Ishikawa (cell line): ENCODE data around the gene CSNK2B.

Experiments used
- CEBPB ChIP-seq: IDR thresholded peaks from 2 replicates; pipeline ENCODE4 v1.6.1; 2012
- CREB1 ChIP-seq: IDR thresholded peaks from 2 replicates; pipeline ENCODE4 v1.6.1; 2012; ENCODE audit warnings: low read depth
- EGR1 ChIP-seq: IDR thresholded peaks from 2 replicates; pipeline ENCODE4 v1.6.1; 2012
- EP300 ChIP-seq: IDR thresholded peaks from 2 replicates; pipeline ENCODE4 v1.6.1; 2012; ENCODE audit warnings: borderline replicate concordance
- FOXM1 ChIP-seq: IDR thresholded peaks from 2 replicates; pipeline ENCODE4 v1.6.1; 2012; ENCODE audit warnings: low read depth, borderline replicate concordance
- NFIC ChIP-seq: IDR thresholded peaks from 2 replicates; pipeline ENCODE4 v1.6.1; 2012
- RAD21 ChIP-seq: IDR thresholded peaks from 2 replicates; pipeline ENCODE4 v1.6.1; 2012; ENCODE audit warnings: low read depth
- TAF1 ChIP-seq: IDR thresholded peaks from 2 replicates; pipeline ENCODE4 v1.6.1; 2012; ENCODE audit warnings: low read depth, mild to moderate bottlenecking
- TCF12 ChIP-seq: IDR thresholded peaks from 2 replicates; pipeline ENCODE4 v1.6.1; 2012; ENCODE audit warnings: low read depth
- TEAD4 ChIP-seq: IDR thresholded peaks from 2 replicates; pipeline ENCODE4 v1.6.1; 2012
- YY1 ChIP-seq: IDR thresholded peaks from 2 replicates; pipeline ENCODE4 v1.6.1; 2012; ENCODE audit warnings: low read depth
- ZBTB7A ChIP-seq: IDR thresholded peaks from 2 replicates; pipeline ENCODE4 v1.6.1; 2012; ENCODE audit warnings: low read depth
- TF ChIP-seq, protein P1 (sequence below): IDR thresholded peaks from 2 replicates; pipeline ENCODE4 v1.6.1; 2012
- TF ChIP-seq, protein P2 (sequence below): IDR thresholded peaks from 2 replicates; pipeline ENCODE4 v1.6.1; 2012
- TF ChIP-seq, protein P3 (sequence below): IDR thresholded peaks from 2 replicates; pipeline ENCODE4 v1.6.1; 2012; ENCODE audit warnings: low read depth, mild to moderate bottlenecking

The CSNK2B gene

DNA sequence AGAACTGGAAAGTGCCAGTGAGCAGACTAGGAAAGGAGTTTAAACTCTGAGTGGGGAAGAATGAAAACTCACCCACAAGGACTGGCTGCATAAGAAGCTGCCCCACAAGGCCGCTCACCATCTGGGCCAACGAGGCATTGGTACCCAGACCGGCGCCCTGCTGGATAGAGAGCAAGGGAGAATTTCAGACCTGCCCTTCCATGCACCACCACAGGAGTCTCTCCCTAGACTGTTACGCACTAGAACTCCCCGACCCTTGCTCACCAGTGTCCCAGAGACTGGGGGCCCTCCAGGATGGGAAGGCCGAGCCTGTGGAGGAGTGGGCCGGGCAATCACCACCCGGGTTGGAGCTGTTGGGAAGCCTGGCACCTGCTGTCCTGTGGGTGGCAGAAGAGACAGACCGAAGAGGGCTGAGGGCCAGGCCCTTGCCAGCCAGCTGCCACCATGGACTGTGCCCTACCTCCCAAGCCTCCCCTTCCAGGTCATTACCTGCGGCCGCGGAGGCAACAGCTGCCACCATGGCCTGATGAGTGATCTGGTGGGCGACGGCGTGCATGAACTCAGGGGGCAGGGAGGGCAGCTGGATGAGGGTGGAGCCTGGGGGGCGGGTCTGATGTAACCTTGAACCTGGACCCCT lies 21.9 kb upstream of the CSNK2B start:
- no peak for TF ChIP-seq RAD21
- no peak for TF ChIP-seq EGR1
- TF ChIP-seq CEBPB = no peak
- TF ChIP-seq TEAD4 = no peak
- TF ChIP-seq, protein P1, sequence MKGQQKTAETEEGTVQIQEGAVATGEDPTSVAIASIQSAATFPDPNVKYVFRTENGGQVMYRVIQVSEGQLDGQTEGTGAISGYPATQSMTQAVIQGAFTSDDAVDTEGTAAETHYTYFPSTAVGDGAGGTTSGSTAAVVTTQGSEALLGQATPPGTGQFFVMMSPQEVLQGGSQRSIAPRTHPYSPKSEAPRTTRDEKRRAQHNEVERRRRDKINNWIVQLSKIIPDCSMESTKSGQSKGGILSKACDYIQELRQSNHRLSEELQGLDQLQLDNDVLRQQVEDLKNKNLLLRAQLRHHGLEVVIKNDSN = no peak
- TF ChIP-seq, protein P2, sequence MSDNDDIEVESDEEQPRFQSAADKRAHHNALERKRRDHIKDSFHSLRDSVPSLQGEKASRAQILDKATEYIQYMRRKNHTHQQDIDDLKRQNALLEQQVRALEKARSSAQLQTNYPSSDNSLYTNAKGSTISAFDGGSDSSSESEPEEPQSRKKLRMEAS = no peak
- TF ChIP-seq ZBTB7A = no peak
- TF ChIP-seq EP300 = no peak
- TF ChIP-seq FOXM1 = no peak
- TF ChIP-seq NFIC = no peak
- TF ChIP-seq, protein P3, sequence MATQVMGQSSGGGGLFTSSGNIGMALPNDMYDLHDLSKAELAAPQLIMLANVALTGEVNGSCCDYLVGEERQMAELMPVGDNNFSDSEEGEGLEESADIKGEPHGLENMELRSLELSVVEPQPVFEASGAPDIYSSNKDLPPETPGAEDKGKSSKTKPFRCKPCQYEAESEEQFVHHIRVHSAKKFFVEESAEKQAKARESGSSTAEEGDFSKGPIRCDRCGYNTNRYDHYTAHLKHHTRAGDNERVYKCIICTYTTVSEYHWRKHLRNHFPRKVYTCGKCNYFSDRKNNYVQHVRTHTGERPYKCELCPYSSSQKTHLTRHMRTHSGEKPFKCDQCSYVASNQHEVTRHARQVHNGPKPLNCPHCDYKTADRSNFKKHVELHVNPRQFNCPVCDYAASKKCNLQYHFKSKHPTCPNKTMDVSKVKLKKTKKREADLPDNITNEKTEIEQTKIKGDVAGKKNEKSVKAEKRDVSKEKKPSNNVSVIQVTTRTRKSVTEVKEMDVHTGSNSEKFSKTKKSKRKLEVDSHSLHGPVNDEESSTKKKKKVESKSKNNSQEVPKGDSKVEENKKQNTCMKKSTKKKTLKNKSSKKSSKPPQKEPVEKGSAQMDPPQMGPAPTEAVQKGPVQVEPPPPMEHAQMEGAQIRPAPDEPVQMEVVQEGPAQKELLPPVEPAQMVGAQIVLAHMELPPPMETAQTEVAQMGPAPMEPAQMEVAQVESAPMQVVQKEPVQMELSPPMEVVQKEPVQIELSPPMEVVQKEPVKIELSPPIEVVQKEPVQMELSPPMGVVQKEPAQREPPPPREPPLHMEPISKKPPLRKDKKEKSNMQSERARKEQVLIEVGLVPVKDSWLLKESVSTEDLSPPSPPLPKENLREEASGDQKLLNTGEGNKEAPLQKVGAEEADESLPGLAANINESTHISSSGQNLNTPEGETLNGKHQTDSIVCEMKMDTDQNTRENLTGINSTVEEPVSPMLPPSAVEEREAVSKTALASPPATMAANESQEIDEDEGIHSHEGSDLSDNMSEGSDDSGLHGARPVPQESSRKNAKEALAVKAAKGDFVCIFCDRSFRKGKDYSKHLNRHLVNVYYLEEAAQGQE = no peak
- no peak for TF ChIP-seq TAF1
- no peak for TF ChIP-seq YY1
- no peak for TF ChIP-seq TCF12
- no peak for TF ChIP-seq CREB1

DNA sequence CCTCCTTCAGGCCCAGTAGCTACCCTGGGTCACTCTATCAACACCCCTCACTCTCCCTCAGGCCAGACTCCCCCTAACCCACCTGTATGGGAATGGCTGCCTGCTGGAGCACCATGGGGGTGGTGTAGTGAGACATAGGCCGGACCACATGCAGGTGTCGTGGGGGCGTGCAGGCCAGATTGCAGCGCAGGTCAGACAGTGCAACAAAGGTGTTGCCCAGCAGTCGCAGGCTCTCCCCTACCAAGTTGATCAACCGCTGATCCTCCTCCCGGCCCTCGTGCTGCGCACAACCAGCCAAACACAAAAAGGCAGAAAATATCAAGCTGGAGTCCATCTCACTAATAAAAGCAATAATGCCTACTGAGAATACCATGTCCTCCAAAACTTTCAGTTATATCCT lies 20.6 kb upstream of the CSNK2B start:
- TF ChIP-seq RAD21 (no peak), EGR1 (no peak), NFIC (no peak), CREB1 (no peak), YY1 (no peak)
- TF ChIP-seq, protein P2 = no peak
- TF ChIP-seq, protein P1 = no peak

DNA sequence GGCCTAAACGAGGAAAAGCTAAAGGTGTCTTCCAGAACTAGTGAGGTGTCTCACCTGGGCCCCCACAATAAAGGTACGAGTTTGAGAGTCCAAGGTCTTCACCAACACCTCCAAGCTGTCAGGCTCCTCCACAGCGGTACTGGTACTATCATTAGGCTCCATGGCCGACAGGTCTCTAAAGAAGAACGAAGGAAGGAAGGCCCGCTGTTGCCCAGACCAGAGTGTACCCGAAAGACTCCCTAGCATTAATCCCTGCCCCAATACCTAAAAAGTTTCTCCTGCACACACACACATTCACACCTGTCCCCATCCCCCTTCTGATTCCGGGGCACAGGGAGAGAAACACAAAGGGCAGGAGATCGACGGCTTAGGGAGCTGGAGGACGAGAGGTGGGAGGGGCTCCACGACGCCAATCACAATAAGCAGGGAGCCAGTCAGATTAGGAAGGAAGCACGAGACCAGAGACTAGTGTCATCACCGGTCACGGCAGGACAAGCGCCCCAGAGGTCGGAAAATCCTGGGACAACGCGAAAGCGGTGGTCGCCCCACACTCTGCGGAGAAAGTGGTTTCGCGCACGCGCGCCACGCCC lies 14.2 kb upstream of the CSNK2B start:
- TF ChIP-seq CEBPB (no peak), ZBTB7A (no peak), TEAD4 (no peak), EP300 (no peak), NFIC (no peak), TAF1 (no peak), RAD21 (no peak), EGR1 (no peak), CREB1 (no peak), FOXM1 (no peak), TCF12 (no peak), YY1 (no peak)
- TF ChIP-seq, protein P1 = no peak
- TF ChIP-seq, protein P3 = no peak
- TF ChIP-seq, protein P2 = no peak

DNA sequence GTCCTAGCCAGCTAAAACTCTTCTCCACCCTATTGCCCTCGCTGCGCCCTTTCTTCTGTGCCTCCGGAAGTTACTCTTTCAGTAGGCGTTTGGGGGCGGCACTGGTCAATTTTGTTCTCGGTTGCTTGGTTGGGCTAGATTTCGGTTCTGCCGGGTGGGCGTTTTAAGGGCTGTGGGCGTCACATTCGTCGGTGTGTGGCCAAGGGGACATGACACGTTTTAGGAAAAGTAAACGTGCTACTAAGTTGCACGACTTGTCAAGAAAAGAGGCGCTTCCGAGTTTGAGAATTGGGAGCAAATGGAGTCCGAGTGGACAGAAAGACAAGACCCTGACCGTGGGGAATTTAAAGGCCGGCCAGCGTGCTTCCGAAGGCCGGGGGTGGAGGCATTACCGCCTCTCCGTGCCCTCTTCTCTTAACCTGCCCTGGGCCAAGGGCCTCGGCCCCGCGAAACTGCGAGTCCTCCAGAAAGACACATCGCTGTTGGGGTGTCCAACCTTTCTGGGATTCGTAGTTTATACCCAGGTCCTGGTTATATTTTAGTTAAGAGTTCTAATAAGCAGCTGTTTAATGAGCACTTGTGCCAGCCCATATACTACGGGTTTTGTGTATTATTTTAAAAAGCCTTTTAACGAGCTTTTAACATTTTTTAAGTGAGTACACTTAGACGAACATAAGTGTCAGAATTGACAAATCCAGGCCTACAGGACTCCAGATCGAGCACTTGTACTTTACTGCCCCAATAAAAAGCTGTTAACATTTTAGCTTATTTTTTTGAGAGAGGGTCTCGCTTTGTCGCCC lies 12.8 kb upstream of the CSNK2B start:
- TF ChIP-seq EGR1 = peak; percentile 84
- TF ChIP-seq, protein P2 = no peak; the same call in 1 of the 2 replicates
- peak; percentile 79; the same call in 1 of the 2 replicates for TF ChIP-seq TAF1
- TF ChIP-seq NFIC = no peak
- 0 out of 2 replicates have a peak, but pooled peaks have one; percentile 6 for TF ChIP-seq YY1
- TF ChIP-seq ZBTB7A = peak; percentile 56; the same call in 1 of the 2 replicates
